H1 (cell line): ENCODE data around the gene EPHA10. TPM values are rescaled to one million over a fixed set of nuclear protein-coding genes. Genes with fewer than 3 reads are reported as not detected.

ENCODE experiments used
- CTCF ChIA-PET: fragments of 300-600 bp; sonication (Branson Sonifier 250); formaldehyde crosslinking; loops from one replicate; lab custom pipeline; 2021; ENCODE audit not compliant: partially characterized antibody; lab: Charles Lee
- POLR2A ChIA-PET: fragments of 300-600 bp; sonication (Branson Sonifier 250); formaldehyde crosslinking; loops from one replicate; lab custom pipeline; 2021; ENCODE audit warnings: inconsistent platforms; ENCODE audit not compliant: partially characterized antibody; lab: Charles Lee
- DNase-seq, 2 experiments: peaks; one replicate each; pipeline versions ENCODE4 v3.0.0 to v3.0.0-alpha.2; 2010 to 2022; ENCODE audit warnings: low spot score in 2 of 2, low read depth in 1 of 2, mixed read lengths in 1 of 2
- FAIRE-seq: peaks from 2 replicates; lab custom pipeline; 2011; peaks lifted over from hg19 to GRCh38; lab: Jason Lieb, UNC
- H2AFZ ChIP-seq: 2 replicates; pipeline ENCODE4 v1.8.1; 2012; ENCODE audit warnings: low read length, inconsistent platforms
- H2AK5ac ChIP-seq: 2 replicates; pipeline ENCODE4 v1.6.1; 2013; ENCODE audit warnings: low read depth, low read length
- H2BK120ac ChIP-seq: replicated peaks from 2 replicates; pipeline ENCODE3; 2013; ENCODE audit warnings: low read depth, low read length, inconsistent platforms
- H2BK12ac ChIP-seq: 2 replicates; pipeline ENCODE4 v1.6.1; 2013; ENCODE audit warnings: low read depth, low read length
- H2BK15ac ChIP-seq: 2 replicates; pipeline ENCODE4 v1.6.1; 2013; ENCODE audit warnings: low read length
- H2BK20ac ChIP-seq: 2 replicates; pipeline ENCODE4 v1.6.1; 2013; ENCODE audit warnings: low read length
- H2BK5ac ChIP-seq: 2 replicates; pipeline ENCODE4 v1.6.1; 2013; ENCODE audit warnings: low read depth, low read length
- H3K14ac ChIP-seq: 2 replicates; pipeline ENCODE4 v1.6.1; 2013; ENCODE audit warnings: inconsistent platforms; ENCODE audit not compliant: insufficient read length
- H3K18ac ChIP-seq: 2 replicates; pipeline ENCODE4 v1.6.1; 2013; ENCODE audit warnings: low read length; ENCODE audit errors: extremely low read depth
- H3K23ac ChIP-seq: 2 replicates; pipeline ENCODE4 v1.6.1; 2013; ENCODE audit warnings: inconsistent platforms; ENCODE audit not compliant: insufficient read length
- H3K23me2 ChIP-seq: 2 replicates; pipeline ENCODE4 v1.6.1; 2013; ENCODE audit warnings: low read depth, low read length
- H3K27ac ChIP-seq: 2 replicates; pipeline ENCODE4 v1.6.1; 2011; ENCODE audit warnings: low read depth, low read length, inconsistent platforms
- H3K27me3 ChIP-seq, 4 experiments: replicated peaks in 1 of 4; 1 replicate in 1 of 4; 2 replicates in 3 of 4; pipeline versions ENCODE4 v1.6.1 to v1.8.1; 2011 to 2013; ENCODE audit warnings: low read length in 3 of 4, mild to moderate bottlenecking in 3 of 4, inconsistent platforms in 2 of 4, mixed read lengths in 2 of 4, moderate library complexity in 1 of 4; ENCODE audit not compliant: control insufficient read depth in 3 of 4, insufficient read depth in 3 of 4; ENCODE audit errors: extremely low read depth in 1 of 4
- H3K36me3 ChIP-seq, 4 experiments: 2 replicates each; pipeline versions ENCODE4 v1.6.1 to v1.8.1; 2011 to 2013; ENCODE audit warnings: mild to moderate bottlenecking in 4 of 4, low read length in 3 of 4, moderate library complexity in 2 of 4, control low read depth in 1 of 4, inconsistent platforms in 1 of 4; ENCODE audit not compliant: insufficient read depth in 4 of 4, control insufficient read depth in 2 of 4
- H3K4ac ChIP-seq: replicated peaks from 2 replicates; pipeline ENCODE3; 2013; ENCODE audit warnings: low read length, low read depth, mixed read lengths, inconsistent platforms; ENCODE audit not compliant: insufficient read length
- H3K4me1 ChIP-seq, 4 experiments: replicated peaks in 1 of 4; 1 replicate in 1 of 4; 2 replicates in 3 of 4; pipeline versions ENCODE4 v1.6.1 to v1.8.1; 2011 to 2013; ENCODE audit warnings: low read length in 3 of 4, inconsistent platforms in 2 of 4, mixed read lengths in 1 of 4; ENCODE audit not compliant: insufficient read depth in 4 of 4, control insufficient read depth in 3 of 4
- H3K4me2 ChIP-seq, 2 experiments: 2 replicates each; pipeline versions ENCODE4 v1.6.1 to v1.8.1; 2011 to 2013; ENCODE audit warnings: low read depth in 2 of 2, low read length in 2 of 2, control low read depth in 1 of 2, inconsistent platforms in 1 of 2, mild to moderate bottlenecking in 1 of 2; ENCODE audit not compliant: insufficient read depth in 1 of 2
- H3K4me3 ChIP-seq, 4 experiments: fragments of 200-600, 300-600 bp in 1 of 4; sonication (generic), shearing (Covaris generic), sonication (Bioruptor Twin) in 1 of 4; 2 replicates each; pipeline versions ENCODE4 v1.5.1 to v1.8.1; 2011 to 2016; ENCODE audit warnings: low read length in 4 of 4, low read depth in 3 of 4, control low read depth in 2 of 4, inconsistent platforms in 2 of 4, mild to moderate bottlenecking in 2 of 4, mixed read lengths in 1 of 4, moderate library complexity in 1 of 4; ENCODE audit not compliant: insufficient read depth in 2 of 4; ENCODE audit errors: extremely low read depth in 1 of 4
- H3K56ac ChIP-seq: replicated peaks from 2 replicates; pipeline ENCODE3; 2013; ENCODE audit warnings: low read depth, mild to moderate bottlenecking, mixed read lengths, low read length, inconsistent platforms; ENCODE audit not compliant: insufficient read length
- H3K79me1 ChIP-seq: 2 replicates; pipeline ENCODE4 v1.6.1; 2013; ENCODE audit warnings: low read depth, low read length, control low read depth
- H3K79me2 ChIP-seq, 2 experiments: 2 replicates each; pipeline versions ENCODE4 v1.6.1 to v1.8.1; 2012 to 2013; ENCODE audit warnings: low read length in 2 of 2, mild to moderate bottlenecking in 2 of 2, inconsistent platforms in 1 of 2; ENCODE audit not compliant: insufficient read depth in 2 of 2, control insufficient read depth in 1 of 2
- H3K9ac ChIP-seq, 4 experiments: replicated peaks in 1 of 4; 1 replicate in 1 of 4; 2 replicates in 3 of 4; pipeline versions ENCODE4 v1.6.1 to v1.8.1; 2011 to 2013; ENCODE audit warnings: low read depth in 3 of 4, low read length in 3 of 4, control low read depth in 2 of 4, mild to moderate bottlenecking in 2 of 4, moderate library complexity in 2 of 4, inconsistent platforms in 1 of 4; ENCODE audit errors: extremely low read depth in 1 of 4
- H3K9me3 ChIP-seq, 2 experiments: 2 replicates each; pipeline versions ENCODE4 v1.6.1 to v1.8.1; 2012 to 2013; ENCODE audit warnings: mild to moderate bottlenecking in 2 of 2, moderate library complexity in 2 of 2, control low read depth in 1 of 2, inconsistent platforms in 1 of 2, low read depth in 1 of 2, low read length in 1 of 2, mixed read lengths in 1 of 2; ENCODE audit not compliant: insufficient read depth in 2 of 2
- H4K20me1 ChIP-seq, 2 experiments: replicated peaks in 1 of 2; 2 replicates each; pipeline versions ENCODE3 to v1.8.1; 2011 to 2013; ENCODE audit warnings: inconsistent platforms in 2 of 2, low read length in 2 of 2, mild to moderate bottlenecking in 1 of 2; ENCODE audit not compliant: insufficient read depth in 2 of 2, control insufficient read depth in 1 of 2
- H4K5ac ChIP-seq: 2 replicates; pipeline ENCODE4 v1.6.1; 2013; ENCODE audit warnings: low read length, low read depth, mixed read lengths, inconsistent platforms; ENCODE audit not compliant: insufficient read length
- H4K8ac ChIP-seq: 2 replicates; pipeline ENCODE4 v1.8.0; 2013; ENCODE audit warnings: mild to moderate bottlenecking, moderate library complexity, low read length, inconsistent platforms; ENCODE audit not compliant: insufficient read depth; ENCODE audit errors: extremely low read depth
- H4K91ac ChIP-seq: replicated peaks from 2 replicates; pipeline ENCODE3; 2013; ENCODE audit warnings: low read length, mixed read lengths, inconsistent platforms; ENCODE audit not compliant: insufficient read length
- BRCA1 ChIP-seq: IDR thresholded peaks from 2 replicates; pipeline ENCODE4 v1.6.1; 2012; ENCODE audit warnings: low read depth, low read length, improper control_type of control experiment
- CBX8 ChIP-seq: fragments of 300-800, 300-1000 bp; sonication (generic); IDR thresholded peaks from 2 replicates; pipeline ENCODE4 v1.7.1; 2016; ENCODE audit warnings: low read depth, low read length, borderline replicate concordance
- HDAC2 ChIP-seq, 2 experiments: fragments of 300-600 bp in 1 of 2; sonication (generic) in 1 of 2; IDR thresholded peaks; 2 replicates each; pipeline ENCODE4 v1.6.1; 2011 to 2012; ENCODE audit warnings: low read depth in 2 of 2, low read length in 2 of 2, mild to moderate bottlenecking in 2 of 2, moderate library complexity in 2 of 2, borderline replicate concordance in 1 of 2, inconsistent platforms in 1 of 2
- HDAC6 ChIP-seq: IDR thresholded peaks from one replicate; pipeline ENCODE4 v1.7.1; 2012; ENCODE audit warnings: low read depth, mild to moderate bottlenecking, inconsistent platforms, low read length, moderate library complexity
- KDM1A ChIP-seq: fragments of 200-600, 300-600 bp; sonication (generic); IDR thresholded peaks from 2 replicates; pipeline ENCODE4 v1.7.1; 2016; ENCODE audit warnings: mild to moderate bottlenecking, low read length, borderline replicate concordance
- KDM4A ChIP-seq: IDR thresholded peaks from one replicate; pipeline ENCODE4 v1.7.1; 2012; ENCODE audit warnings: low read depth, mild to moderate bottlenecking, moderate library complexity, low read length, inconsistent platforms; ENCODE audit not compliant: severe bottlenecking
- KDM5A ChIP-seq: fragments of 200-600 bp; IDR thresholded peaks from 2 replicates; pipeline ENCODE4 v1.7.1; 2012; ENCODE audit warnings: mild to moderate bottlenecking, low read length, inconsistent platforms, mixed read lengths
- RBBP5 ChIP-seq: IDR thresholded peaks from 2 replicates; pipeline ENCODE4 v1.7.1; 2012; ENCODE audit warnings: low read depth, mild to moderate bottlenecking, inconsistent platforms, low read length, moderate library complexity, borderline replicate concordance
- SP4 ChIP-seq: IDR thresholded peaks from 2 replicates; pipeline ENCODE4 v1.6.1; 2012; ENCODE audit warnings: low read length, inconsistent platforms
- SRF ChIP-seq: IDR thresholded peaks from 2 replicates; pipeline ENCODE4 v1.6.1; 2011; ENCODE audit warnings: mild to moderate bottlenecking, low read depth, low read length, moderate library complexity
- TAF1 ChIP-seq: IDR thresholded peaks from 2 replicates; pipeline ENCODE4 v1.6.1; 2011; ENCODE audit warnings: mild to moderate bottlenecking, low read depth, low read length
- TAF7 ChIP-seq: optimal IDR thresholded peaks from 2 replicates; pipeline ENCODE3; 2011; ENCODE audit warnings: low read depth, mild to moderate bottlenecking, inconsistent platforms, low read length, moderate library complexity, borderline replicate concordance
- YY1 ChIP-seq: IDR thresholded peaks from 2 replicates; pipeline ENCODE4 v1.6.1; 2011; ENCODE audit warnings: low read depth, mild to moderate bottlenecking, low read length
- WGBS, 2 experiments: shearing (Covaris generic) in 1 of 2; methylation state at CpG; one replicate each; pipeline versions ENCODE4 v1.1.6 to v1.1.7; 2013 to 2015; ENCODE audit warnings: low lambda C conversion rate in 2 of 2, mixed read lengths in 2 of 2, inconsistent platforms in 1 of 2, low coverage in 1 of 2, missing lambda C conversion rate in 1 of 2; ENCODE audit not compliant: insufficient replicate concordance in 2 of 2, insufficient coverage in 1 of 2, insufficient read length in 1 of 2; ENCODE audit errors: extremely low coverage in 1 of 2, missing lambda C conversion rate in 1 of 2; 5-methylcytosine and 5-hydroxymethylcytosine counted together
- polyA plus RNA-seq, 7 experiments: library from polyadenylated mRNA; depleted of rRNA in 3 of 7; stranded (reverse) in 5 of 7; unstranded in 2 of 7; fragments of >200 nt in 5 of 7; fragments of 200-250 nt in 2 of 7; gene quantifications; 1 replicate in 5 of 7; 2 replicates in 1 of 7; 4 replicates in 1 of 7; pipeline versions ENCODE4 v1.2.1 to v1.2.3, GENCODE V29; 2011 to 2013; ENCODE audit warnings: missing spikeins in 2 of 7, mixed read lengths in 2 of 7
- total RNA-seq: library from RNA; stranded (reverse); fragmentation: NEBNext Ultra II Directional; extraction: Animal tissue kit (Norgen Biotek cat#: 25700); gene quantifications from 2 replicates; pipeline ENCODE4 v1.2.1, GENCODE V29; 2021
- TF ChIP-seq, protein P1 (sequence below): IDR thresholded peaks from 2 replicates; pipeline ENCODE4 v1.6.1; 2012; ENCODE audit warnings: inconsistent platforms

EPHA10 gene
- total and polyA plus RNA-seq, 2 of the 8 experiments (the other 6 are each of a cell fraction or from before 2014, with no cell fraction given) = 0.54 to 1.0 TPM

DNA sequence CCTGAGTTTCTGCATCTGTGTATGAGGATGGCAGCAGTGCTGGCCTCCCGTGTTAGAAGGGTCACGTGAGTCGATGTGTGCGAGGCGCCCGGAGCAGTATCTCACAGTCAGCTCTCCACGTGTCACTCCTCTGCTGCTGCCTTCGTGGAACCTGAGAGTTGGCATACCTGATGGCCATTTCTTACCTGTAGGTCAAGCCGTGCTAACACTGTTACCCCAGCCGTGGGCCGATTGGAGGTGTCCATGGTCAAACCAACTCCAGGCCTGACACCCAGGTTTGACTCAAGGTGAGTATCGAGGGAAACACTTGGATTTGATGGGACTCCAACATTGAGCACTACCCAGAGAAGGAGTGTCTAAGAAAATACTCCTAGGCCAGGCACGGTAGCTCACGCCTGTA lies 61.9 kb downstream of the EPHA10 start:
- DNase-seq (no peak), FAIRE-seq (no peak)
- H3K4me3 ChIP-seq = no peak overlapping the region
- 92% methylated on average over 14 of the region's 14 CpGs; no CpG with 5 or more reads in 1 of the 2 experiments for WGBS, 2 experiments
- no peak overlapping the region for H3K23ac ChIP-seq
- H3K56ac ChIP-seq = no peak overlapping the region
- no peak overlapping the region for H3K14ac ChIP-seq
- no peak overlapping the region for H4K8ac ChIP-seq
- H2BK5ac ChIP-seq = no peak overlapping the region
- H3K18ac ChIP-seq = no peak overlapping the region
- H3K79me1 ChIP-seq = no peaks in the 10 kb centered on the region
- H3K4me1 ChIP-seq = no peaks in the 10 kb centered on the region
- H4K5ac ChIP-seq = no peak overlapping the region
- no peaks in the 10 kb centered on the region for H3K27me3 ChIP-seq
- no peak overlapping the region for H2BK120ac ChIP-seq
- H3K36me3 ChIP-seq = peaks cover 24 to 80% (median 63%) of the 10 kb centered on the region in 4 experiments
- H4K20me1 ChIP-seq = peaks cover 2 to 6% of the 10 kb centered on the region in 2 experiments
- ChIA-PET POLR2A (no interaction called here), CTCF (interaction anchor here (1.2 to 1.7 kb wide), 2 partner anchors 20 to 26 kb away, joined by 3 read pairs; no protein-coding TSS in a partner anchor)
- no peak overlapping the region for H3K4me2 ChIP-seq
- no peak overlapping the region for H4K91ac ChIP-seq
- no peaks in the 10 kb centered on the region for H3K9me3 ChIP-seq
- no peak overlapping the region for H2AFZ ChIP-seq
- H2BK20ac ChIP-seq = no peak overlapping the region
- H3K9ac ChIP-seq = no peak overlapping the region
- H3K4ac ChIP-seq = no peak overlapping the region
- no peak overlapping the region for H2BK15ac ChIP-seq
- no peak overlapping the region for H3K27ac ChIP-seq
- H2AK5ac ChIP-seq = no peak overlapping the region
- H3K79me2 ChIP-seq = no peaks in the 10 kb centered on the region
- H3K23me2 ChIP-seq = no peaks in the 10 kb centered on the region
- no peak overlapping the region for H2BK12ac ChIP-seq
- no peak for TF ChIP-seq KDM5A
- no peak for TF ChIP-seq KDM1A
- no peak for TF ChIP-seq SRF
- no peak for TF ChIP-seq HDAC2 (IDR thresholded peaks at IDR 0.05; ENCODE audit: borderline replicate concordance in 1 of 2, low read depth in 2 of 2, low read length in 2 of 2)
- TF ChIP-seq, protein P1, sequence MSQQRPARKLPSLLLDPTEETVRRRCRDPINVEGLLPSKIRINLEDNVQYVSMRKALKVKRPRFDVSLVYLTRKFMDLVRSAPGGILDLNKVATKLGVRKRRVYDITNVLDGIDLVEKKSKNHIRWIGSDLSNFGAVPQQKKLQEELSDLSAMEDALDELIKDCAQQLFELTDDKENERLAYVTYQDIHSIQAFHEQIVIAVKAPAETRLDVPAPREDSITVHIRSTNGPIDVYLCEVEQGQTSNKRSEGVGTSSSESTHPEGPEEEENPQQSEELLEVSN = no peak
- no peak for TF ChIP-seq SP4
- TF ChIP-seq TAF1 = no peak
- no peak for TF ChIP-seq RBBP5
- no peak for TF ChIP-seq HDAC6
- TF ChIP-seq YY1 = no peak
- no peak for TF ChIP-seq TAF7
- TF ChIP-seq KDM4A = no peak
- TF ChIP-seq CBX8 = no peak
- no peak for TF ChIP-seq BRCA1
